NCI-H69 (cell line): ENCODE measurements around the gene AATK.
A peak's percentile ranks its signal among the peaks of the same experiment; 100 is the strongest.

Source experiments
- DNase-seq: peaks from one replicate; lab custom pipeline; 2025; lab: John Stamatoyannopoulos, UW

Gene AATK

DNA sequence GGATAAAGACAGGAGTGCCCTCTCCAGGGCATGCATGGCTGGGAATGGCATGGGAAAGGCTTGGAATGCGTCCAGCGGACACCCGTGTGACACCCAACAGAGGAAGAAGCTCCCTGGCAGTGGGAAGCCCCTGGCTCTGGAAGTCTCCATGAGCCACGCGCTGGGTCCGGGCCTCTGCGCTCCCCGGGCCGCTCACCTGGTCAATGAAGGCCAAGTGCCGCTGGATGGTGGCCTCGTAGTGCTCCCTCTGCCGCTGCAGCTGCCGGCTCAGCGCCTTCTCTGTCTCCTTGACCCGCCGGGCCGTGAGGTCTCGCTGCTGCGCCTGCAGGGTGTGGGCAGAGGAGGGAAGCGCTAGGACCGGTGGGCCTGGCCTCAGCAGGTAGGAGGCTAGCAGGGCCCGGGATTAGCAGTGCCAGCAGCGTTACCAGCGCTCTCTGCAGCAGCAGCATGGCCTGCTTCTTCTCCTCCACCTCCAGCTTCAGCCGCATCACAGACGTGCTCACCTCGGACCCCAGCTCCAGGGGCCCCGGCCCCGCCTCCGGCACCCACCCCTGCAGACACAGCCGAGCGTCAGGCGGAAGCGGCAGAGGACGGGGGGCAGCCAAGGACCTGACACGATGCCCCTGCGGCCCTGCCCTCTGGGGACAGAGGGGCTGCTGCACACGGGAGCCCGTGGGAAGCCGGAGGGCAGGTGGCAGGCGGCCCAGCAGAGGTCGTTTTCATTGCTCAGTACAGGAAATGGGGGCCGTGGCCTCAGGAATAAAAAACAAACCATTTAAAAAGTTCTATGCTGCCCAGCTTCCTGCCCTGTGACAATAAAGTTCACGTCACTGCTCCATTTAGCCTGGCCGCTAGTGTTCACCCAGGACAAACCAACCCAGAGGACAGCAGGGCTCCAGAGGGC is 30.7 kb upstream of the AATK start:
- DNase-seq: no peak

DNA sequence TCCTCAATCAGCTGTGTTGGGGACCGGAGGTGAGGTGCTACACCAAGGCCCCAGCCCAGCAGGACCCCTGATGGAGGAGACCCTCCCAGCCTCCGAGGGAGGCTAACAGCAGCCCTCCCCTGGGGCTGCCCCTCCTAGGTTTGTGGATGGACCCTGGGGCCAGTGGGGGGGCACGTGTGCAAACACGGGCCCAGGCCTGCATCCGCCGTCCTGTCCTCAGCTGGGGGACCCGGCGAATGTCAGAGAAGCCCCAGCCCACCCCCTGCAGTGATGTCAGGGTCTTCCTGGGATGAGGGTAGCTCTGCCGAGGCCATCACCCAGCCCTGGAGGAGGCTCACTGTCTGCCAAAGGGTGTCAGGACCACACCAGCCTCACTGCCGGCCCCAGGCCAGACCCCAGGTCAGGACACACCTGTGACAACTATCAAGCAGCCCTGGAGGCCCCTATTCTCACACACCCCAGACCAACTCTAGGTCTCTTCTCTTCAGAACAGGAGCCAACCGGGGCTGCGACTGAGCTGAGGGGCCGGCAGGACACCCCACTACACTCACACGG is 30.0 kb upstream of the AATK start:
- DNase-seq: no peak

DNA sequence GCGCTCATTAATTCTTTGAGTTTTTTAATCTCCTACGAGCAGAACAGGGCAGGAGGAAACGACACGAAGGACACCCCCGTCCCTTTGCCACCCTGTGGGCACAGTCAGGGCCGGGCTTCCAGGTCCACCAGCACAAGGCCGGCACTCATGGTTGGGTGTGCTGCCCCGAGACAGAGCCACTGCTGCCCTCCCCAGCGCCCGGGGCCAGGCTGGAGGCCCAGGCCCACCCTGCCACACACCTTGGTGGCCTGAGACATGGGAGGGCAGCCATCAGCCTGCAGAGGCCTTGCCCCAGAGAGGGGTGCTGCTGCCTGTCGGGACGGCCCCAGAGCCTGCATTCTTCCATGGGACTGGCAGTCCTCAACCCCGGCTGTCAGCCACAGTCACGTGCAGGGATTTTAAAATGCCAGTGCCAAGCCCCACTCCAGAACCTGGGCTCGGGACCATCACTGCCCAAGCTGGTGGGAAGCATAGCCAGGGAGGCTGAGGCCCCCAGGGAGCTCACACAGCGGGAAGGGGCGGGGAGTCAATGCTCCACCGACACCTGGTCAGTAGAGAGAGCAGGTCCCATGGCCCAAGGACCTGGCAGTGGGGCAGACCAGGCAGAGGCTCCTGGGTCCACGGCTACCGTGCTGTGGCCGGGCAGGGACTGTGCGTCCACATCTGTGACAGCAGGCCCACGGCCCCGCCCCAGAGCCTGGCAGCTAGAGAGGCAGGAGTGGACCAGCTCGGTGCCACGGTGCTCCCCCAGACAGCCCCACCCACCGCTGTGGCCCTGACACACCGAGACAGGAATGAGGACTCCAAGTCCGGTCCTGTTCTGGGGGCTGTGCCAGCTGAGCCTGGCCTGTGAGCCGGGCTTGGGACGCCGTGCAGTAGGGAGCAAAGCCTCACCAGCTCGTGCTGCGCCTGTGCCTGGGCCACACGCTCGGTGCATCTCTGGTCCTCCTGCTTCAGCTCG is 29.2 kb upstream of the AATK start:
- DNase-seq: no peak

DNA sequence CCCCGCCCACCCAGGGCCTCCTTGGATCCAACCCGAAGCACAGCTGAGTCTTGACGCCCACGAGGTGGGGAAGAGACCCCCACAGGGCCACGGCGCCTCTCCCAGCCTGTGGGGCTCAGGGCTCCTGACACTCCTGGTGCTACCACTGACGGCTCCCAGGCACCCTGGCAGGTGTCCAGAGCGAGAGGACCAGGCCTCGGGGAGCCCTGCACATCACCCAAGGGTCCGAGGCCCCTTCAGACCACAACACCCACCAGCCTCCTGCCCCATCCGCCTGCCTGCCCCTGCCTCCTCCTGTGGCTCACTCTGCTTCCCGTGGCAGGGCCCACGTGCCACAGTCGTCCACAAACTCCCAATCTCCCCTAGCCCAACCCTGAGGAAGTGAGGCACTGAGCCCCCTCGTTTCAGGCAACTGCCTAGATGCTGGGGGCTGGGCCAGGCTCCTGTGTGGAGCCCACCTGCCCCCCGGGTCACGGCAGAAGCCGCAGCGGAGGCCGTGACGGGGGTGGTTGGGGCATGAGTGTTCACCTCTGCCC is 28.3 kb upstream of the AATK start:
- no peak for DNase-seq

DNA sequence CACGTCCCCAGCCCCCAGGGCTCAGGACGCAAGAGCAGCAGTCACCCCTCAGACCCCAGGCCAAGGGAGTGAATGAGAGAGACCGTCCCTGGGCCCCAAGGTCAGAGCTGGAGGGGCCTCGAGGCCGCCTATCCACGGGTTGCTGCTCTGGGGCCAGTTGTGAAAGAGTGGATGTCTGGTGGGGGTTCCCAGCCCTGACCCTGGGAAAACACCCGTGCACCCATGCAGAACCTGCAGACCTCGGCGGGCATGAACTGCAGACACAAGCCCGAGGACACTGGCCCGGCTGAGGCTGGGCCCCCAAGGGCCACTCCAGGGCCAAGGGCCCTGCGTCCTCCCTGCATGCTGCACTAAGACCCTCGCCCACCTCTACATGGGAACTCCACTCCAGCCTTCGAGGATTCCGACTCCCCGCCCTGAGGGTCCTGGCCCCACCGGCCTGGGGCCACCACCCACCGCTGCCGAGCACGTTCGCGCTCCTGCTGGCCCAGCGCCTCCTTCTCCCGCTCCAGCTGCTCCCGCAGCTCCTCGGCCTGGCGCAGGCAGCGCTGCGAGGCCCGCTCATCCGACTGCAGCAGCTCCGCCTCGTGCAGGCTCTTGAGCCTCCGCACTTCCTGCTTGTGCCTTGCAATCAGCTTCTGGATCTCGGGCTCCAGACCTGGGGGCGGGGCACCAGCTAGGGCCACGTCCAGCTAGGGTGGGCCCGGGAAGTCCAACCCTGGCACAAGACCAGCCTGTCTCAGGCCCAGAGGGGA is 27.6 kb upstream of the AATK start:
- no peak for DNase-seq

DNA sequence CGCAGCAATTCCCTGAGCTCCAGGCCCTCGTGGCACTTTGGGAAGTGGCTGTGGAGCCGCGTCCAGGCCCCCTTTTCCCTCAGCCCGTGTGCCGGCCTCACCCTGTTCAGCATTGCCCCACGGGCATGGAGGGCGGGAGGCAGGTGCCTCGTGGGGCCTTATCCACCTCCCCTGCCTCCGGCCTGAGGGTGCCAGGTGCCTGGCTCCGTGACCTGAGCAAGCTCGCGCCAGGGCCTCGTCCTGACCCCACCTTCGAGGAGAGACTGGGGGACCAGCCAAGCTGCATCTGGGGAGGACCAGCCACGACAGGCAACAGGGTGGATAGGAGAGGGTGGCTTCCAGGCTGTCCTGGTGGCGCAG is 27.0 kb upstream of the AATK start:
- DNase-seq: no peak

DNA sequence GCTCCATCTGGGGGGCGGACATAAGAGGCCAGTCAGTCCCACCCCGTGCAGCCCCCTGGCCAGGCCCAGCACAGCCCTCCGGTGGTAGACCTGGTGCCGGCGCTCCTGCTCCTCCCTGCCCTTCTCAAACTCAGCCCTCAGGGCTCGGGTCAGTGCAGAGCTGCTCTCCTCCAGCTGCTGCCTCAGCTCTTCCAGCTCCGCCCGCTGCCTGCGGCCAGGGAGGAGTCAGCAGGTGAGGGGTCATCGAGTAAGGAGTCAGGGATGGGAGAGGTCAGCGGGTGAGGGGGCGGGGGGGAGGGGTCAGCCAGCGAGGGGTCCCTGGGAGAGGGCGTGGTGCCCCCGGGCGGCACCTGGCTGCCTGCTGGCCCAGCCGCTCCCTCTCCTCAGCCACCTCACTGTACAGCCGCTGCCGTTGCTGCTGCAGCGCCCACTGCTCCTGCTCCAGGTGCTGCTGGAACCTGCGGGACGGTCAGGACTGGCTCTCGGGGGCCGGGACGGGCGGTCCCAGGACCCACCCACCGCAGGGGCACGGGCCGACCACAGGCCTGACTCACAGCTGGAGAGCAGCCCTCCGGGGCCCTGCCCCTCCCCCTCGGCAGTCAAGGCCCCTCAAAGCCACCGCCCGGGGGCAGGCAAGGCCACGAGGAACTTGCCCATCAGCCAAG is 26.5 kb upstream of the AATK start:
- DNase-seq: no peak

DNA sequence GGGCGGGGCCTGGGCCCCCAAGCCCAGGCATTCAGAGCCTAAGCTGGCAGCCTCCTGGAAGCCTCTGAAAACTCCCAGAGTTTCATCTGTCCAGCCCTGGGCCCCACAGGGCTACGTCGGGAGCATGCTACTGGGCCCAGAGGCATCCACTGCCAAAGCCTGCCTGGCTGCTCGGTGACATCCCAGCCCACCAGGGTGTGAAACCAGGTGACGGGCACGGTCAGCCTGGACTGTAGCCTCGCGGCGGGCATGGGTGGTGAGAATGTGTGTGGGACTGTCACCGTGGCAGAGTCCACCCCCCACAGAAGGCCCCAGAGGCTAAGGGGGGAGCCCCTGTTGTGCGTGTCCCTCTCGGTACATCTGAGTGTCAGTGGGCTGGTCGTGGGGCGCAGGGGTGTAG is 25.6 kb upstream of the AATK start:
- DNase-seq: no peak

DNA sequence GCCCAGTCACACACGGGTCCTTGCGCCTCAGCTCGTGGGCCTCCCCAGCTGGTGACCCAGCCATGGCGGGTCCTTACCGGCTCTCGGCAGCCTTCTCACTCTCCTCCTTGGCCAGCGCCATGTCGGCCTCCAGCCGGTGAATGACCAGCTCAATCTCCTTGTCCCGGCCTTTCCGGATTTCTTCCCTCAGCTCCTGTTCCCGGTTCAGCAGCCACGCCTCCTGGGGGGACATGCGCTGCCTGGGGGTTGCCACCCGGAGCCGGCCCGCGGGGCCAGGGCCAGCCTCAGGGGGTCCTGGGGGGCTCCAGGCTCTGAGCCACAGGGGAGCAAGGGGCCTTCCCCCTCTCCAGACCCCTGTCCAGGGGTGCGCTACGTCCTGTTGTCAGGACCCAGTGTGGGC is 25.1 kb upstream of the AATK start:
- DNase-seq: no peak

DNA sequence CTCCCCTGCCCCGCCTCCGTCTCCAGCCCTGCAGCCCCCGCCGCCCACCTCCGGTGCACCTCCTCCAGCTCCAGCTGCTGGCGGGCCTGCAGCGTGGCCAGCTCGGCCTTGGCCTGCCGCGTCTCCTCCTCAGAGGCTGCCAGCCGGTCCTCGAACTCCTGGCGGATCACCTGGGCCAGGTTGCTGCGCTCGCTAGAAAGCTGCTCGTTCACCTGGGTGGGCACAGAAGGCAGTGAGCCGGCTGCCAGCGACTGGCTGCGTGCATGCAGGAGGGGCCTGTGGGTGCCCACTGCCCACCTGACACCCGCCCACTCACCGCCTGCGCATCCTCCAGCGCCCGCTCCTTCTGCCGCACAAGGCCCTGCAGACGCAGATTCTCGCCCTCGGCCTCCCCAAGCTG is 24.6 kb upstream of the AATK start:
- no peak for DNase-seq

DNA sequence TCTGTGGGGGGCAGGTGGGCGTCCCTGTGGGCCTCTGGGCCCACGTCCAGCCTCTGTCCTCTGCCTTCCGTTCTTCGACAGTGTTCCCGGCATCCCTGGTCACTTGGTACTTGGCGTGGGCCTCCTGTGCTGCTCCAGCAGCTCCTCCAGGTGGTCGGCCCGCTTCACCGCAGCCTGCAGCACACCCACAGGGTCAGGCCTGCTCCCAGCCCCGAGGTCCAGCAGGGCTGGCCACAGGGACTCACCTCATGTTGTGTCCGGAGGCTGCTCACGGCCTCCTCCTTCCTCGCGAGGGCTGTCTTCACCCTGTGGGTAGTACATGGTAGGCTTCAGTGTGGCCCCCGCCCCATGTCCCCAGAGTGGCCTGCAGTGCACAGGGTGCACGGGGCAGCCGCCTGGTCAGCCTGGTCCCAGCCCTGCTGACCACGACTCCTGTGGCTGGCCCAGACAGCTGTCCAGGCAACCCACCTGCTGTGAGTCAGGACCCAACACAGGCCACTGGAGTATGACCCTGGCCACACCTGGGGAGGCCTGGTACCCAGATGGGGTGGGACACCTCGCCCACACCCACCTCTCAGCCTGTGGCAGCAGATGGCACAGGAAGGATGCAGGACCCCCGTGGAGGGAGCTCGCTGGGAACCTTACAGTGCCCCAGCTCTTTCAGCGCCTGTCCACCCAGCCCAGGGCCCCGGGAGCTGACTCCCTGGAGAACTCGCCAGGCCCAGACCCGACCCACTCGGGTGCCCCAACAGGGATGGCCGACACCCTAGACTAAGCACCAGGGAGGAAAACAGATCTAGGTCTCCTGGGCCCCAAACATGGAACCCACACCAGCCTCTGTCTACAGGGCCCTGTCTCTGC is 23.9 kb upstream of the AATK start:
- no peak for DNase-seq

DNA sequence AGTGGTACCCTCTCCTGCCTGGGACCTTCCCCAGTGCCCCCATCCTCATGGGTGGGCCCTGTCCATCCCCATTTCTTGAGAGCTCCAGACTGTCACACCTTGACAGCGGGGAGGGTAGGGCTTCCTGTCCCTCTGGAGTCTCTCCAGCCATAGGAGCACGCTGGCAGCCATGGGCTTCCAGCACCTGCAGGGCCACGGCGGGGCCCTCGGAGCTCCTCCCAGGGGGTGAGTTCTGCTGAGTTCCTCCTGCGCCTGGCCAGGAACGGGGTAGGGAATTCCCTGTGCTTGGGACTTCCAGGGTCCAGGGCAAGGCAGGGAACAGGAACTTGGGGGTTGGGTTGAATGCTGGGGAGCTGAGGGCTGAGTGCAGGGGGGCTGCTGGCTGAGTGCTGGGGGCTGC is 23.0 kb upstream of the AATK start:
- DNase-seq: no peak

DNA sequence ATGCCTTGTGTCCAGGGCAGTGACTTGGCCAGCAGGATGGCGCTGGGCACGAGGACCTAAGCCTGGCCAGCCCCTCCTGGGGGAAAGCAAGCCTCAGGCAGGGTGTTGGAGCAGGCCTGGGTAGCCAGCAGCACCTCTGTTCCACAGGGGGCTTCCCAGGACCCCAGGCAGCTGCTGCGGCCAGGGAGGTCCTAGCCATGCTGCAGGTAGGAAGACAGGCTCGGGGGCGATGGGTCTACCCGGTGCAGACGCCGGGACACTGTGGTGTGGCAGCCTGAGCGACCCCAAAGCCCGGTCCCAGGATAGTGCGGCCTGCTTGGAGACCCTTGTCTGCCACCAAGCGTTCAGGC is 22.4 kb upstream of the AATK start:
- DNase-seq: no peak

DNA sequence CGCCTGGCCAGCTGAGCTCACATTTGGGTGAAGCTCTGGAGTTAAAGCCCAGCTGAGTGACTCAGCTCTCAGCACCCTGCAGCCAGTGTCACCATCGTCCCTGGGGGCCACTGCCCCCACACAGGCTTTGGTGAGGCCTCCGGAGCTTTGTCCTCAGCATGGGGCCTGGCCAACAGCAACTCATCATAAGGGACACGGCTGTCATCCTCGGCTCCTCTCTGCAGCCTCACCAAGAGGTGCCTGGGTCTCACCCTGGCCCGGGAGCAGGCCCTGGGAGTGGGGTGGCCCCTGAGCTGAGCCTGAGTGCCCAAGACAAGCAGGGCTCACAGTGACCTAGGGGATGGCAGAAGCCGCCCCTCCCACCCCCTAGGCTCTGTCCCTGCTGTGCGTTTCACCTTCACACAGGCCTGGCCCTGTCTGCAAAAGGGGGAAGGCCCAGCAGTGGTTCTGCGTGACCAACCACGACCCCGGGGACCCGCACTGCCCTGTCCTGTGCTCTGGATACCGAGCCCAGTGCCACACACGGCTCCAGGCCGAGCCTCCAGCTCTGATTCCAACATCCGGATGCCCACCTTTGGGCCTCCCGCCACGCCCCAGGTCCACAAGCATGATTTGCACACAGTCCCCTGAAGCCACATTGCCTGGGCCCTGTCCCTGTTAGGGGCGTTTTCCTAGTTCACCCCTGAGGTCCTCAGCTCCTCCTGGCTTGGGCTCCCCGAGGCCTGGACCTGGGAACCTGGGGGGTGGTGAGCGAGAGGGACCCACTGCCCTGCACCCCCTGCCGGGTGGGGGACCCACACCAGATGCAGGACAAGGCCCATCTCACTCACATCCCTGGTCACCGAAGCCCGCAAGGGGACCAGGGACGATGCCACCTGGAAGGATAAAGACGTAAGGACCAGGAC is 21.8 kb upstream of the AATK start:
- DNase-seq: no peak

DNA sequence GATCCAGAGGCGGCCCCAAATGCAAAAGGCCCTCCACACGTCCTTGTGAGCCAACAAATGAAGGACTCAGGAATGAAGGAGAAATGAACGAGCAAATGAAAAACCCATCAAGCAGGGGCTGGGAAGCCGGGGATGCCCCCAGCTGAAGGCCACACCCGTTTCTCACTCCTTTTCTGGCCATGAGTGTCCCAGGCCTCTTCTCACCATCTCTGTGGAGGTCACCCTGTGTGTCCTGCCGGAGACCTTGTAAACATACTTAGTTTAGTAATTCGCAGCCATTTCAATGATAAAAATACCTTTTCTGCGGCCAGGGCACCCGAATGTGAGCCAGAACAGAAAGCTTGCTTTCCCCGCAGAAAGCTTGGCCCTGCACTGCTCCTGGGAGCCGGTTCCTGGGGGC is 21.1 kb upstream of the AATK start:
- DNase-seq: no peak

DNA sequence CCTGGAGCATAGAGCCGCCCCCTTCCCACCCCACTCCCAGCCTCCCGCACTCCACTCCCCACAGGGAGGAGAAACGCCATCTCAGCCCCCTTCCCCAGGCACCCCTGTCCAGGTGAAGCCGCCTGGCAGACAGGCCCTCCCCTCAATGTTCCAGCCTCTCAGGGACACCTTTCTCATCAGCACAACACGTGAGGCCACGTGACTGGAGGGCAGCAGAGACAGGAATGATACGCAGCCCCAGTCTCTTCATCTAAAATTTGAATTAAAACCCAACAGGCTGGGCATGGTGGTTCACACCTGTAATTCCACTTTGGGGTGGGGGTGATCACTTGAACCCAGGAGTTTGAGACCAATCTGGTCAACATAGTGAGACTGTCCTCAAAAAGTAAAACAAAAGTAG is 20.2 kb upstream of the AATK start:
- no peak for DNase-seq

DNA sequence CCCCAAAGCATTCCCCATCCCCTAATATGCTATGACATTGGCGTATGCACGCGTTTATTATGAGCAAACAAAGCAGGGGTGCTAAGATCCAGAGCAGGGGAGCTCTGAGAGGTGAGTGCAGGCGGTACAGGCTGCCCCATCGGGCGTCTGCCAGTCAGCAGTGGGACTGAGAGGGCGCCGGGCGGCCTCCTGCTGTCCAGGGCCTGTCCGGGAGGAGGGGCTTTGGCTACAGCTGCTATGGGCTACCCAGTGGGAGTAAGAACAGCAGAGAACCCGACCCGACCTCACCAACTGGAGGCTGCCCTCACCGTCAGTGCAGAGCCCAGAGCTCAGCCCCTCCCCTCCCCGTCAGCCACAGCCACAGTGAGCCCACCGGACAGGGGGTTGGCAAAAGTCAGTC is 18.5 kb upstream of the AATK start:
- DNase-seq: peak; percentile 67

DNA sequence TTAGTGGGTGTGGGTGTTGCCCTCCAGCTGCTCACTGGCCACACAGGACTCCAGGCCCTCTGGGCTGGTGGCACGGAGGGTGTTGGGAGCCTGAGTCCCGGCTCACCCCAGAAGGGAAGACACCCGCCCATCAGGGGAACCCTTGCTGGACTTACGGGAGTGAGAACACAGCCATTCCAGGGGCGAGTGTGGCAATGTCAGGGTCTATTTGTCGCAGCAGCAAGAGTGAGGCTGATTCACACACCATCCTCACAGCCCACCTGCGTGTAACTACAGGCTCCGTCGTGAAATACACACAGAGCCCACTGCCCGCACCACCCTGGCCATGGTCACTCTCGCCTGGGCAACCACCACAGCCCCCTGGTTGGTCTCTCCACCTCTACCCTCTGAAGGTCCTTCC is 17.8 kb upstream of the AATK start:
- DNase-seq: no peak

DNA sequence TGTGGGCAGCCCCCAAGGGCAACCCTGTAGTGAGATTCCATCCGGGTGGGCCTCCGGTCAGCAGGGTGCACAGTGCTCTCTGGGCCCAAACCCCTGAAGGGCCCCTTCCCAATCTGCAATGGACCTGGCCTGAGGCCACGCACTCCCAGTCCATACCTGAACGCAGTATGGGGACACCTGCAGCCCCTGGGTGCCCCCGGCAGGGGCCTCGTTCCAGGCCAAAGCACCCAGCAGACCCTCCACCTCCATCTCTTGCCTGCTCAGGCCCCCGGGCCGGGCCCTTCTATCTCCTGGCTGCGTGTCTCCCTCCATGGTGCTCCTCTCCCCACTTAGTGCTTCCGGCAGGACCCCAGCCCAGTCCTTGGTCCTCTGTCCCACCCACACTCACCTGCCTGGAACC is 17.3 kb upstream of the AATK start:
- no peak for DNase-seq
